B cell (primary cell): ENCODE results near the gene DIS3L2. TPM values are rescaled to one million over a fixed set of nuclear protein-coding genes. Genes with fewer than 3 reads are reported as not detected.
A peak's percentile ranks its signal among the peaks of the same experiment; 100 is the strongest.

Experiments used
- ATAC-seq: fragments of 200-7000 bp; cut with Tn5 transposase; one replicate; pipeline ENCODE4 v1.10.0; 2021; ENCODE audit warnings: low read depth, mild to moderate bottlenecking, moderate number of reproducible peaks, moderate library complexity
- CTCF ChIA-PET: fragments of 350-600 bp; sonication (Branson Sonifier 250); formaldehyde crosslinking; loops from one replicate; lab custom pipeline; 2021; ENCODE audit warnings: antibody characterized with exemption, inconsistent platforms; lab: Charles Lee
- POLR2A ChIA-PET: fragments of 350-600 bp; sonication (Branson Sonifier 250); formaldehyde crosslinking; loops from one replicate; lab custom pipeline; 2021; ENCODE audit warnings: antibody characterized with exemption; lab: Charles Lee
- DNase-seq: peaks from one replicate; pipeline ENCODE4 v3.0.0; 2013
- H2AFZ ChIP-seq: 2 replicates; pipeline ENCODE4 v1.6.1; 2012; ENCODE audit warnings: mild to moderate bottlenecking, low read depth, low read length; ENCODE audit not compliant: insufficient read depth, poor library complexity, severe bottlenecking
- H3K27ac ChIP-seq, 2 donors: 1 replicate in 1 of 2; 2 replicates in 1 of 2; pipeline ENCODE4 v1.5.1; 2012 to 2013; ENCODE audit warnings: low read length in 2 of 2, mild to moderate bottlenecking in 2 of 2, moderate library complexity in 1 of 2
- H3K27me3 ChIP-seq, 4 experiments: fragments of 200-600 bp in 1 of 4; sonication (generic) in 1 of 4; replicated peaks in 1 of 4; 1 replicate in 2 of 4; 2 replicates in 2 of 4; pipeline versions ENCODE4 v1.6.1 to v1.7.0; 2013 to 2016; ENCODE audit warnings: low read length in 3 of 4, mild to moderate bottlenecking in 2 of 4, mixed read lengths in 1 of 4, moderate library complexity in 1 of 4; ENCODE audit not compliant: insufficient read depth in 4 of 4, control insufficient read depth in 3 of 4; ENCODE audit errors: control extremely low read depth in 1 of 4
- H3K36me3 ChIP-seq, 2 experiments: replicated peaks in 1 of 2; 1 replicate in 1 of 2; 2 replicates in 1 of 2; pipeline versions ENCODE4 v1.6.1 to v1.7.1; 2013; ENCODE audit warnings: low read length in 1 of 2; ENCODE audit not compliant: insufficient read depth in 2 of 2, control insufficient read depth in 1 of 2; ENCODE audit errors: control extremely low read depth in 1 of 2, extremely low read depth in 1 of 2
- H3K4me1 ChIP-seq, 2 donors: fragments of 200-600 bp in 1 of 2; sonication (generic) in 1 of 2; 1 replicate in 1 of 2; 2 replicates in 1 of 2; pipeline versions ENCODE4 v1.5.1 to v1.6.1; 2013 to 2017; ENCODE audit warnings: low read length in 2 of 2; ENCODE audit not compliant: control insufficient read depth in 2 of 2, insufficient read depth in 2 of 2
- H3K4me2 ChIP-seq: replicated peaks from 2 replicates; pipeline ENCODE3; 2012; ENCODE audit warnings: mild to moderate bottlenecking, low read depth, low read length; ENCODE audit not compliant: poor library complexity, severe bottlenecking
- H3K4me3 ChIP-seq, 5 experiments: fragments of 200-600 bp in 1 of 5; sonication (generic) in 1 of 5; 1 replicate in 3 of 5; 2 replicates in 2 of 5; pipeline versions ENCODE4 v1.5.1 to v1.7.0; 2011 to 2016; ENCODE audit warnings: low read length in 4 of 5, mild to moderate bottlenecking in 4 of 5, low read depth in 2 of 5, control low read depth in 1 of 5, moderate library complexity in 1 of 5; ENCODE audit not compliant: insufficient read depth in 1 of 5; ENCODE audit errors: control extremely low read depth in 1 of 5, extremely low read depth in 1 of 5
- H3K79me2 ChIP-seq: fragments of 200-600 bp; sonication (generic); one replicate; pipeline ENCODE4 v1.6.0; 2016; ENCODE audit warnings: low read length; ENCODE audit not compliant: control insufficient read depth, insufficient read depth
- H3K9ac ChIP-seq: fragments of 200-600 bp; sonication (generic); 2 replicates; pipeline ENCODE4 v1.6.1; 2017; ENCODE audit warnings: mild to moderate bottlenecking, low read length, moderate library complexity
- H3K9me3 ChIP-seq, 3 donors: one replicate each; pipeline versions ENCODE4 v1.6.1 to v1.7.1; 2013; ENCODE audit warnings: low read length in 2 of 3; ENCODE audit not compliant: control insufficient read depth in 2 of 3, insufficient read depth in 1 of 3; ENCODE audit errors: control extremely low read depth in 1 of 3
- H4K20me1 ChIP-seq: 2 replicates; pipeline ENCODE4 v1.6.0; 2012; ENCODE audit warnings: mild to moderate bottlenecking, low read length; ENCODE audit not compliant: insufficient read depth, control insufficient read depth, poor library complexity, severe bottlenecking
- H3K27ac Mint-ChIP-seq: one replicate; pipeline ENCODE4 v1.8.0; 2021; ENCODE audit warnings: mixed read lengths
- H3K27me3 Mint-ChIP-seq: one replicate; pipeline ENCODE4 v1.8.0; 2021; ENCODE audit warnings: mixed read lengths
- H3K4me1 Mint-ChIP-seq: one replicate; pipeline ENCODE4 v1.8.0; 2021; ENCODE audit warnings: mixed read lengths
- H3K4me3 Mint-ChIP-seq: one replicate; pipeline ENCODE4 v1.8.0; 2021; ENCODE audit warnings: mixed read lengths
- H3K9me3 Mint-ChIP-seq: one replicate; pipeline ENCODE4 v1.8.0; 2022; ENCODE audit warnings: mixed read lengths; ENCODE audit not compliant: insufficient read depth
- EZH2 ChIP-seq: IDR thresholded peaks from 2 replicates; pipeline ENCODE4 v1.6.1; 2012; ENCODE audit warnings: borderline replicate concordance, low read depth, mild to moderate bottlenecking, moderate library complexity, low read length; ENCODE audit not compliant: insufficient read depth, poor library complexity, severe bottlenecking
- WGBS: methylation state at CpG from one replicate; pipeline ENCODE4 v1.1.5; 2013; ENCODE audit warnings: missing lambda C conversion rate; ENCODE audit not compliant: insufficient coverage; 5-methylcytosine and 5-hydroxymethylcytosine counted together
- intact Hi-C: fragments of 100-400 bp; cut with micrococcal nuclease; formaldehyde crosslinking; loops from one replicate; pipeline ENCODE4 v1.10.0; 2022
- polyA plus RNA-seq: library from polyadenylated mRNA; depleted of rRNA; stranded (reverse); fragments of >200 nt; gene quantifications from 2 replicates; pipeline ENCODE4 v1.2.3, GENCODE V29; 2012
- total RNA-seq, 2 donors: library from RNA; stranded (reverse); fragments of 120-200 nt in 1 of 2; gene quantifications; 1 replicate in 1 of 2; 2 replicates in 1 of 2; pipeline versions ENCODE4 v1.2.3 to v1.2.4, GENCODE V29; 2013 to 2022
- TF ChIP-seq, protein P1 (sequence below): fragments of 200-600 bp; IDR thresholded peaks from one replicate; pipeline ENCODE4 v1.8.0; 2022; ENCODE audit warnings: antibody characterized with exemption, mild to moderate bottlenecking

Gene DIS3L2
- total and polyA plus RNA-seq, 2 donors (not counting 1 experiment from before 2014, with no cell fraction given): 34.5 to 70.1 TPM

DNA sequence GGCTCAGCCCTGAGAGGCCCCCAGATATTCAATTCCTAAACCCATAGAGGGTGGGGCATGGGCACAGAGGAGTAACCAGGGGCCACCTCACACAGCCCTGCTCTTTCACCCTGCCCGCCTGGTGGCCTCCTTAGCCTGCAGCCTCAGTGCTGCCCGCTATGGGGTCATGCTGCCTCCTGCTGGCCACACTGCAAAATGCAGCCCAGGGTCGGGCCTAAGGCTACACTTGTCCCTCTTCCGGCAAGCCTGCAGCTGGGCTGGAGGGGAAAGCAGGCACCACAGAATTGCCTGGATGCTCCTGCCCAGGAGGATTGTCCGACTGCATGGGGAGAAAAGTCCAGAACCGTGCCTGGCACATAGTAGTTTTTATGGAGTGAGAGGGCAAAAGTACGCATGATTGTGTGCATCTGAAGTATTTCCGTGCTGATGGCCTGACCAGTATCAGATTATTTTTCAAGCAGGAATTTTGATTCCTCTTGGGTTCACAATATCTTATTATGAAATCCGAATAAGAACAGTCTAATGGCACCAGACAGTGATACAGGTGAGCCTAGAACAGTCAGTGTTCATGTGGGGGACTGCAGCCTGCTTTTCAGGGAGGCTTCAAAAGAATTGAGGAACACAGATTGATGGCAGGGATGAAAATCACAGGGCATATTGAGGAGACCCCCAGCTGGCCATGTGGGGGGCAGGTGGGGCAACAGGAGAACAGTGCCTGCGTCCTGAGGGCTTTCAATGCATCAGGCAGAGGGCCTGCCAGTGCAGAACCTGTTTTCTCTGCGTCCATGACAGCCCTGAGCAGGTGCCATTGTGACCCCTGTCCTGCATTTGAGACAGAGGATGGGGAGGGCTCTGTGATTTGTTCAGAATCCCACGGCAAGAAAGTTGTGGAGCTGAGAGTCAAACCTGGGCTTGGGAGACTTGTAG is 365.9 kb downstream of the DIS3L2 start:
- Histone ChIP-seq H3K36me3 (peaks cover 0 to 3% of the 10 kb centered on the region in 2 experiments), H3K79me2 (peaks cover 4% of the 10 kb centered on the region), H3K4me2 (no peak overlapping the region), H3K27me3 (no peaks in the 10 kb centered on the region), H3K4me1 (no peaks in the 10 kb centered on the region), H4K20me1 (peaks cover 21% of the 10 kb centered on the region), H3K4me3 (no peak overlapping the region), H3K27ac (no peak overlapping the region), H2AFZ (no peak overlapping the region), H3K9me3 (no peaks in the 10 kb centered on the region), H3K9ac (no peak overlapping the region)
- peak; percentile 70 for DNase-seq
- intact Hi-C loops: no loop called here
- ATAC-seq: peak; percentile 82
- WGBS: 52% methylated on average over 9 of the region's 12 CpGs
- CTCF ChIA-PET: interaction anchor here (0.7 to 5.0 kb wide), 13 partner anchors 9 to 421 kb away, joined by 3 to 33 read pairs (median 4); no protein-coding TSS in a partner anchor
- TF ChIP-seq, protein P1, sequence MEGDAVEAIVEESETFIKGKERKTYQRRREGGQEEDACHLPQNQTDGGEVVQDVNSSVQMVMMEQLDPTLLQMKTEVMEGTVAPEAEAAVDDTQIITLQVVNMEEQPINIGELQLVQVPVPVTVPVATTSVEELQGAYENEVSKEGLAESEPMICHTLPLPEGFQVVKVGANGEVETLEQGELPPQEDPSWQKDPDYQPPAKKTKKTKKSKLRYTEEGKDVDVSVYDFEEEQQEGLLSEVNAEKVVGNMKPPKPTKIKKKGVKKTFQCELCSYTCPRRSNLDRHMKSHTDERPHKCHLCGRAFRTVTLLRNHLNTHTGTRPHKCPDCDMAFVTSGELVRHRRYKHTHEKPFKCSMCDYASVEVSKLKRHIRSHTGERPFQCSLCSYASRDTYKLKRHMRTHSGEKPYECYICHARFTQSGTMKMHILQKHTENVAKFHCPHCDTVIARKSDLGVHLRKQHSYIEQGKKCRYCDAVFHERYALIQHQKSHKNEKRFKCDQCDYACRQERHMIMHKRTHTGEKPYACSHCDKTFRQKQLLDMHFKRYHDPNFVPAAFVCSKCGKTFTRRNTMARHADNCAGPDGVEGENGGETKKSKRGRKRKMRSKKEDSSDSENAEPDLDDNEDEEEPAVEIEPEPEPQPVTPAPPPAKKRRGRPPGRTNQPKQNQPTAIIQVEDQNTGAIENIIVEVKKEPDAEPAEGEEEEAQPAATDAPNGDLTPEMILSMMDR: peak; percentile 84
- no peak for TF ChIP-seq EZH2
- no peak overlapping the region for H3K27ac Mint-ChIP-seq
- no peaks in the 10 kb centered on the region for H3K27me3 Mint-ChIP-seq
- H3K4me1 Mint-ChIP-seq: peaks cover 8% of the 10 kb centered on the region
- POLR2A ChIA-PET: no interaction called here
- no peaks in the 10 kb centered on the region for H3K9me3 Mint-ChIP-seq
- no peak overlapping the region for H3K4me3 Mint-ChIP-seq

DNA sequence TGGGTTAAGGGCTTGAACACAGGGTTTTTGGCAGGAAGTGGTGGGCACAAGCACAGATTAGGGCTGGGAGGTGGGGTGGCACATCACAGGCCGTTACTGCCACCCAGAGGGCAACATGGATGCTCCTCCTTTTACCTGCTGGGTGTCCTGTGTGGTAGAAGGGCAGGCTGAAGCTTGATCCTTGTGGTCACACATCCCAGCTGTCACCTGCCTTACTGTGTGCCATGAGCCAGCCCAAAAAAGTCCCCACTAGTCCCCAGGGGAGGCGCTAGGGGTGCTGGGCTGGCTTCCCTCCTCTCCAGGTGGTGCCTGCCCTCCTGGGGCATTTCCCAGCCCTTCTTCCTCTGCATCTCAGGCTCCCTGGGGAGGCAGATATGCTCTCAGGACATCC is 366.5 kb downstream of the DIS3L2 start:
- Mint-ChIP-seq H3K9me3 (no peaks in the 10 kb centered on the region), H3K4me3 (no peak overlapping the region), H3K27me3 (no peaks in the 10 kb centered on the region), H3K4me1 (peaks cover 8% of the 10 kb centered on the region), H3K27ac (no peak overlapping the region)
- intact Hi-C loops: no loop called here
- no peak overlapping the region for H3K4me3 ChIP-seq
- H3K36me3 ChIP-seq: peaks cover 0 to 3% of the 10 kb centered on the region in 2 experiments
- DNase-seq (no peak), ATAC-seq (no peak)
- no peaks in the 10 kb centered on the region for H3K27me3 ChIP-seq
- ChIA-PET CTCF (interaction anchor here (0.8 to 5.0 kb wide), 8 partner anchors 13 to 422 kb away, joined by 3 to 33 read pairs (median 4); no protein-coding TSS in a partner anchor), POLR2A (no interaction called here)
- H2AFZ ChIP-seq: no peak overlapping the region
- H3K4me2 ChIP-seq: no peak overlapping the region
- no peak for TF ChIP-seq EZH2
- TF ChIP-seq, protein P1: no peak
- H3K9me3 ChIP-seq: no peaks in the 10 kb centered on the region
- H3K27ac ChIP-seq: no peak overlapping the region
- 5% methylated on average over 2 of the region's 2 CpGs for WGBS
- H3K79me2 ChIP-seq: peaks cover 4% of the 10 kb centered on the region
- H3K4me1 ChIP-seq: no peaks in the 10 kb centered on the region
- peaks cover 21% of the 10 kb centered on the region for H4K20me1 ChIP-seq
- no peak overlapping the region for H3K9ac ChIP-seq
